K562 (cell line): Measurements from ENCODE around the gene SEMA3F.

Experiments used
- CHD2 ChIP-seq: IDR thresholded peaks from 2 replicates; pipeline ENCODE4 v1.6.1; 2011; ENCODE audit warnings: low read depth, low read length
- CHD4 ChIP-seq: fragments of 200-600 bp; sonication (generic); IDR thresholded peaks from 3 replicates; pipeline ENCODE4 v1.6.1; 2012; ENCODE audit warnings: low read depth, mild to moderate bottlenecking, mixed read lengths, low read length, inconsistent platforms; ENCODE audit not compliant: insufficient read depth, insufficient replicate concordance, poor library complexity, severe bottlenecking
- HNRNPH1 ChIP-seq: fragments of 200-400 bp; formaldehyde crosslinking; optimal IDR thresholded peaks from 2 replicates; pipeline ENCODE3; 2017; ENCODE audit warnings: low read depth, mild to moderate bottlenecking, low read length, moderate library complexity
- TF ChIP-seq, protein P1 (sequence below): fragments of 450-650 bp; IDR thresholded peaks from 2 replicates; pipeline ENCODE4 v1.6.1; 2014; ENCODE audit warnings: low read depth, mild to moderate bottlenecking, moderate library complexity, borderline replicate concordance

DNA sequence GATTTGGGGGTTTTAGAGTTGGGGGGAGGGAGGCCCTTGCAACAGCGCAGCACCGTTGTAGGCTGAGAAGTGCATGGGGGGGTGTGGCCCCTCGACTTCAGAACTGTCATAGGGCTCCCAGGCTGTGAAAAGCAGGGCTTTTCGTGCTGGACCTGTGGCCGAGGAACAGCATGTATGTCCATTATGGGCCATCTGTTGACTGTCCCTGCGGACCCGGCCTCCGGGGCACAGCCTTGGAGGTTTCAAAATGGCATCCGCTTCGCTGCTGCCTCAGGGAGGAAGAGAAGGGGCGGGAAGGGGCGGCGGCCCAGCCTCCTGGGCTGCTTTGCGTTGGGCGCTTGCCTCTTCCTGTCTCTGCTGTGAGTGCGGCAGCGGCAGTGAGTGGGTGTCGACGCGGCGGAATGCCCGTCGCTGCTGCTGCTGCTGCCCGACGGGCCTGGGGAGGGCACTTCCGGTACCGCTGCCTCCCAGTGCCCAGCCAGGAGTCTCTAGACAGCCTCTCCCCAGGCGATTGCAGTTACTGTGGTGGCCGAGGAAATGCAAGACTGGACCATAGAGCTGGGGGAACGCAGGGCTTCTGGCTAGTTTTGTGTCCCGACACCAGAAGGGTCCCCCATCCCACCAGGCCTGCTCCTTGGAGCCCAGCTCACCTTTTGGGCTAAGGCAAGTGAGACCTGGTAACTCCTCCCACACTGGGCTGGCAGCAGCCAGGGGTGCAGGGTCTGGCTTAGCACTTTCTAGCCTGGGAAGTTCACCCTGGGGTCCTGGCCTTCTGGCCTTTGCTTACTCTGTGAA lies 82.8 kb downstream of the SEMA3F start:
- TF ChIP-seq CHD2 (no peak), HNRNPH1 (no peak), CHD4 (no peak)
- TF ChIP-seq, protein P1, sequence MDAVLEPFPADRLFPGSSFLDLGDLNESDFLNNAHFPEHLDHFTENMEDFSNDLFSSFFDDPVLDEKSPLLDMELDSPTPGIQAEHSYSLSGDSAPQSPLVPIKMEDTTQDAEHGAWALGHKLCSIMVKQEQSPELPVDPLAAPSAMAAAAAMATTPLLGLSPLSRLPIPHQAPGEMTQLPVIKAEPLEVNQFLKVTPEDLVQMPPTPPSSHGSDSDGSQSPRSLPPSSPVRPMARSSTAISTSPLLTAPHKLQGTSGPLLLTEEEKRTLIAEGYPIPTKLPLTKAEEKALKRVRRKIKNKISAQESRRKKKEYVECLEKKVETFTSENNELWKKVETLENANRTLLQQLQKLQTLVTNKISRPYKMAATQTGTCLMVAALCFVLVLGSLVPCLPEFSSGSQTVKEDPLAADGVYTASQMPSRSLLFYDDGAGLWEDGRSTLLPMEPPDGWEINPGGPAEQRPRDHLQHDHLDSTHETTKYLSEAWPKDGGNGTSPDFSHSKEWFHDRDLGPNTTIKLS = no peak
